Heart left ventricle (tissue), 16 donors: Measurements from ENCODE around the gene WDR7. TPM values are rescaled to one million over a fixed set of nuclear protein-coding genes. Genes with fewer than 3 reads are reported as not detected.

Source experiments
- ATAC-seq, 4 donors: fragments of 200-7000 bp; cut with Tn5 transposase; one replicate each; pipeline ENCODE4 v1.9.1; 2020 to 2022; ENCODE audit warnings: moderate library complexity in 4 of 4, mild to moderate bottlenecking in 3 of 4, moderate number of reproducible peaks in 1 of 4
- DNase-seq, 5 donors: peaks; one replicate each; pipeline ENCODE4 v3.0.0-alpha.2; 2020
- H3K27ac ChIP-seq, 12 donors: fragments of 200-600 bp; sonication (generic) in 4 of 12; one replicate each; pipeline versions ENCODE4 v1.5.0 to v1.8.0; 2016 to 2022; ENCODE audit warnings: mild to moderate bottlenecking in 2 of 12
- H3K27me3 ChIP-seq, 9 donors: fragments of 200-600 bp; sonication (generic) in 2 of 9; one replicate each; pipeline versions ENCODE4 v1.5.1 to v1.8.0; 2016 to 2022; ENCODE audit warnings: mild to moderate bottlenecking in 3 of 9
- H3K36me3 ChIP-seq, 9 donors: fragments of 200-600 bp; sonication (generic) in 2 of 9; one replicate each; pipeline versions ENCODE4 v1.5.0 to v1.8.0; 2018 to 2022; ENCODE audit warnings: mild to moderate bottlenecking in 2 of 9
- H3K4me1 ChIP-seq, 12 donors: fragments of 200-600 bp; sonication (generic) in 4 of 12; one replicate each; pipeline versions ENCODE4 v1.5.0 to v1.8.0; 2016 to 2022; ENCODE audit warnings: mild to moderate bottlenecking in 3 of 12
- H3K4me3 ChIP-seq, 12 donors: fragments of 200-600 bp; sonication (generic) in 4 of 12; one replicate each; pipeline versions ENCODE4 v1.5.0 to v1.8.0; 2017 to 2022; ENCODE audit warnings: mild to moderate bottlenecking in 9 of 12, moderate library complexity in 4 of 12
- H3K9me3 ChIP-seq, 12 donors: fragments of 200-600 bp; sonication (generic) in 4 of 12; one replicate each; pipeline versions ENCODE4 v1.5.0 to v1.8.0; 2016 to 2022; ENCODE audit warnings: mild to moderate bottlenecking in 1 of 12
- POLR2A ChIP-seq, 2 donors: fragments of 450-650 bp; IDR thresholded peaks; one replicate each; pipeline ENCODE4 v1.6.1; 2017; ENCODE audit warnings: antibody characterized with exemption in 2 of 2, mild to moderate bottlenecking in 2 of 2, moderate library complexity in 2 of 2
- WGBS, 4 donors: extraction: QIAGEN DNeasy Blood & Tissue Kit in 2 of 4; methylation state at CpG; one replicate each; pipeline versions ENCODE4 v1.1.5 to v1.1.7; 2013 to 2018; 5-methylcytosine and 5-hydroxymethylcytosine counted together
- intact Hi-C, 10 donors: fragments of 100-400 bp; cut with DNase I; formaldehyde crosslinking; loops; one replicate each; pipeline versions ENCODE4 v1.11.1 to v1.14.2; 2022
- polyA plus RNA-seq, 2 donors: library from polyadenylated mRNA; stranded (reverse); fragments of 200-250 nt; gene quantifications; one replicate each; pipeline ENCODE4 v1.2.3, GENCODE V29; 2013
- total RNA-seq, 9 donors: library from RNA; depleted of rRNA in 2 of 9; stranded (reverse); fragments of >200 nt in 2 of 9; fragmentation: NEBNext Ultra II Directional in 3 of 9; extraction: Animal tissue kit (Norgen Biotek cat#: 25700) in 3 of 9; gene quantifications; one replicate each; pipeline versions ENCODE4 v1.1.0 to v1.2.4, GENCODE V29; 2016 to 2023
- TF ChIP-seq, protein P1 (sequence below), 12 donors: fragments of 200-600 bp; sonication (generic) in 4 of 12; IDR thresholded peaks; one replicate each; pipeline versions ENCODE4 v1.5.0 to v1.8.0; 2018 to 2022; ENCODE audit warnings: antibody characterized with exemption in 12 of 12, mild to moderate bottlenecking in 5 of 12
- donor health status: ischemic (EF 13 %, LVEDD 7.1; RV severe dilation, severe dysfunction).
- donor health status: healthy with polysubstance abuse.
- donor health status: DM: no; HTN: yes; CAD: no.
- donor health status: DM: no; HTN: no; CAD: no.
- donor health status: ischemic (EF 25% LVEDD 6.9; RV normal size, moderate dysfunction).
- donor health status: ischemic (EF 25% LVEDD 5.7; RV mildly dilated, moderate dysfunction).
- donor health status: healthy.
- donor health status: DM: yes; HTN: yes; CAD: no.
- donor health status: ischemic (EF 35%, LVEDD 5.7; RV mildly dilated, moderate dysfunction).
- donor health status: nonischemic (EF 11% LVEDD 7.7; RV severe dilation, severe dysfunction).
- donor health status: DM: yes; HTN: yes; CAD: no.
- donor health status: PGD.
- donor health status: ischemic (EF 29% LVEDD 5.4; RV normal size, mild dysfunction).
- donor health status: nonischemic (EF 23%, LVEDD 6.1; RV moderate dilation, normal function).

Gene WDR7
- total and polyA plus RNA-seq, 11 donors: 4.3 to 33.6 (median 26.6) TPM

DNA sequence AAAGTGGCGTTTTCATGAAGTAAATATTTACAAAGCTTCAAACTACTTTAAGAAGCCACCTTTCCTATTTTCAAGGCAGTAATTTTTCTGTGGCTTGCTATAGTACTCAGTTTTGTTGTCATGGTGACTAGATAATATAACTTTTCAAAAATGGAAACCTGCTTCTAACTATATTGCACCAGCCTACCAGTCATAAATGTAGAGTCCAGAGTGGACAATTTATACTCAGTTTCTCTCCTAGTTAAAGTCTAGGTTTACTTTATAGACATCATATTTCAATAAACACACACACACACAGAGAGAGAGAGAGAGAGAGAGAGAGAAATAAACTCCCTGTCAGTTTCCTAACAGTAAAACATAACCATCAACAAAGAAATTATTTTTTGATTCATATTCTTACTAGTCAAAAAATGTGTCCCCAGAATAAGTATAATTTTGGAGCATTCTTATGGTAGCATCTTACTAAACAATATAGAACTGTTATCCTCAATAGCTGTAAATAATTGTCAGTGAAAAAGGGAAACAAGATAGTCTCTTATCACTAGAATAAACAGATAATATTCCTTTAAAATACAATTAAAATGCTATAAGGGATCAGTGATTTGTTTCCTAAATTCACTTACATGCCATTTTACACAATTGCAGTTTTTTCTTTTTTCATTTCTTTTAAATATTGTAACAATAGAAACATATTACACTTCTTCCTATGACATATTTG lies 332.3 kb downstream of the WDR7 start:
- no peak overlapping the region for H3K4me3 ChIP-seq
- DNase-seq (no peak), ATAC-seq (no peak)
- no peak overlapping the region for H3K27ac ChIP-seq
- no peaks in the 10 kb centered on the region for H3K36me3 ChIP-seq
- no peaks in the 10 kb centered on the region for H3K9me3 ChIP-seq
- intact Hi-C loops: loop anchor here in 1 of 10 donors (10.0 kb wide), 1 partner anchor 109 kb away; no protein-coding TSS in a partner anchor
- 81 to 91% (median 86%) methylated on average over 1 of the region's 1 CpG for WGBS, 4 donors
- peaks cover 0 to 8% (median 0%) of the 10 kb centered on the region in 12 donors for H3K4me1 ChIP-seq
- TF ChIP-seq POLR2A (IDR thresholded peaks at IDR 0.05): no peak
- TF ChIP-seq, protein P1, sequence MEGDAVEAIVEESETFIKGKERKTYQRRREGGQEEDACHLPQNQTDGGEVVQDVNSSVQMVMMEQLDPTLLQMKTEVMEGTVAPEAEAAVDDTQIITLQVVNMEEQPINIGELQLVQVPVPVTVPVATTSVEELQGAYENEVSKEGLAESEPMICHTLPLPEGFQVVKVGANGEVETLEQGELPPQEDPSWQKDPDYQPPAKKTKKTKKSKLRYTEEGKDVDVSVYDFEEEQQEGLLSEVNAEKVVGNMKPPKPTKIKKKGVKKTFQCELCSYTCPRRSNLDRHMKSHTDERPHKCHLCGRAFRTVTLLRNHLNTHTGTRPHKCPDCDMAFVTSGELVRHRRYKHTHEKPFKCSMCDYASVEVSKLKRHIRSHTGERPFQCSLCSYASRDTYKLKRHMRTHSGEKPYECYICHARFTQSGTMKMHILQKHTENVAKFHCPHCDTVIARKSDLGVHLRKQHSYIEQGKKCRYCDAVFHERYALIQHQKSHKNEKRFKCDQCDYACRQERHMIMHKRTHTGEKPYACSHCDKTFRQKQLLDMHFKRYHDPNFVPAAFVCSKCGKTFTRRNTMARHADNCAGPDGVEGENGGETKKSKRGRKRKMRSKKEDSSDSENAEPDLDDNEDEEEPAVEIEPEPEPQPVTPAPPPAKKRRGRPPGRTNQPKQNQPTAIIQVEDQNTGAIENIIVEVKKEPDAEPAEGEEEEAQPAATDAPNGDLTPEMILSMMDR (IDR thresholded peaks at IDR 0.05): no peak
- H3K27me3 ChIP-seq: no peaks in the 10 kb centered on the region

DNA sequence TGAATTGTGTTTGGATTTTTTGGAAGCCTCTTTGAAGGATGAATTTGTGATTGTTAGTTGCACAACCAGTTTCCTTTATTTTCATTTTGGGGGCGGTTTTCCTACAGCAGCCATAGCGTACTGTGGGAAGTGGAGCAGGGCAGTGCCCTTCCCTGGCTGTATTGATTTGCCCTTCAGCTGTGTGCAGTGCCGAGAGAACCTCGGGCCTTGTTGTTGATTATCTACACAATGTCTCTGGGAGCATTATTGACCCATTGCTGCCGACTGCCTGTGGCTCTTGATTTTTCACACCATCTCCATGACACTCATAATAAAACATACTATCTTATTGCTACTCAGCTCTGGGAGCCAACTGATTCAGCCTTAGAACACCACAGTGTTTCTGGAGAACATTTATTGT lies 333.6 kb downstream of the WDR7 start:
- ATAC-seq (no peak), DNase-seq (no peak)
- Histone ChIP-seq H3K9me3 (no peaks in the 10 kb centered on the region), H3K27me3 (no peaks in the 10 kb centered on the region), H3K36me3 (no peaks in the 10 kb centered on the region), H3K4me1 (peaks cover 0 to 8% (median 0%) of the 10 kb centered on the region in 12 donors), H3K27ac (no peak overlapping the region), H3K4me3 (no peak overlapping the region)
- TF ChIP-seq POLR2A (IDR thresholded peaks at IDR 0.05): no peak
- TF ChIP-seq, protein P1 (IDR thresholded peaks at IDR 0.05): no peak
- 84 to 87% (median 86%) methylated on average over 5 of the region's 5 CpGs for WGBS, 4 donors
- intact Hi-C loops: loop anchor here in 1 of 10 donors (10.0 kb wide), 1 partner anchor 110 kb away; no protein-coding TSS in a partner anchor

DNA sequence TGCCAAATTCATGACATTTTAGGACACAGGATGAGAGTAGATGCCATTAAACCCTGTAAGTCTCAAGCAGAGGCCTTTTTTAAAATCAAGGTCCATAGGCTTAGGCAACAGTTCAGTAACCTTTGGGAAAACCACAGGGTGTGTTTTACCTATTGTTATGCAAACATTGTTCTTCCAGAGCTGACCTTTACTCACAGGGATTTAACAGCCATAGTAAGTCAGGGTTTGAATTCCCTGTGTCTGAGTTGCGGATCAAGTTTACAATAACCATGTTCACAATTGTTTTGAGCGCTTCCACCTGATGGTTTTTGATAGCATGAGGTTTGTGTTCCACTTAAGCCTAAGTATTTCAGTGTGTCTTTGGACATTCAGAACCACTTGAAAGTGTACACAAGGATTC lies 335.7 kb downstream of the WDR7 start:
- no peak overlapping the region for H3K4me3 ChIP-seq
- WGBS, 4 donors: 94 to 100% (median 97%) methylated on average over 2 of the region's 2 CpGs
- H3K27ac ChIP-seq: no peak overlapping the region
- ATAC-seq (no peak), DNase-seq (no peak)
- H3K36me3 ChIP-seq: no peaks in the 10 kb centered on the region
- H3K4me1 ChIP-seq: peaks cover 0 to 8% (median 0%) of the 10 kb centered on the region in 12 donors
- intact Hi-C loops: loop anchor here in 1 of 10 donors (10.0 kb wide), 1 partner anchor 112 kb away; no protein-coding TSS in a partner anchor
- no peaks in the 10 kb centered on the region for H3K9me3 ChIP-seq
- no peaks in the 10 kb centered on the region for H3K27me3 ChIP-seq
- no peak for TF ChIP-seq POLR2A (IDR thresholded peaks at IDR 0.05)
- TF ChIP-seq, protein P1 (IDR thresholded peaks at IDR 0.05): no peak

DNA sequence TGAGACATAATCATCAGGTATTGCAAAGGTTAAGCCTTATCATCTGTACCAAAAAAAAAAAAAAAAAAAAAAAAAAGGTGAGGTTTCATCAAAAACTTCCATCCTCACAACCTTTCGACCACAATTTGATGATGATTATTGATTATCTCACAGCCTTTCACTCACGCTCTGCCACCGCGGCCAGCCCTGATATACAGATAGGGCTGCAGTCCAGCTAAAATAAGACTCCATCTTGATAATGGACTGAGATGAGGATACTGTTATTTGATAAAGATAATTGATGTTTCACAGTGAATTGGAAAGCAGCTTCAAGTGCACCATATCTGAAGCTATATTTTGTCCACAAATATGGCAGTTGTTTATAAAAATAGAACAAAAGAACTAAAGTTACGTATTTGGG lies 336.1 kb downstream of the WDR7 start:
- 91 to 95% (median 94%) methylated on average over 5 of the region's 5 CpGs for WGBS, 4 donors
- Histone ChIP-seq H3K27ac (no peak overlapping the region), H3K4me3 (no peak overlapping the region), H3K9me3 (no peaks in the 10 kb centered on the region), H3K4me1 (peaks cover 0 to 8% (median 0%) of the 10 kb centered on the region in 12 donors), H3K36me3 (no peaks in the 10 kb centered on the region), H3K27me3 (no peaks in the 10 kb centered on the region)
- TF ChIP-seq, protein P1 (IDR thresholded peaks at IDR 0.05): no peak
- no peak for TF ChIP-seq POLR2A (IDR thresholded peaks at IDR 0.05)
- intact Hi-C loops: loop anchor here in 1 of 10 donors (10.0 kb wide), 1 partner anchor 112 kb away; no protein-coding TSS in a partner anchor
- DNase-seq (no peak), ATAC-seq (no peak)
